ENCODE measurements around the gene OR4K1.

DNA sequence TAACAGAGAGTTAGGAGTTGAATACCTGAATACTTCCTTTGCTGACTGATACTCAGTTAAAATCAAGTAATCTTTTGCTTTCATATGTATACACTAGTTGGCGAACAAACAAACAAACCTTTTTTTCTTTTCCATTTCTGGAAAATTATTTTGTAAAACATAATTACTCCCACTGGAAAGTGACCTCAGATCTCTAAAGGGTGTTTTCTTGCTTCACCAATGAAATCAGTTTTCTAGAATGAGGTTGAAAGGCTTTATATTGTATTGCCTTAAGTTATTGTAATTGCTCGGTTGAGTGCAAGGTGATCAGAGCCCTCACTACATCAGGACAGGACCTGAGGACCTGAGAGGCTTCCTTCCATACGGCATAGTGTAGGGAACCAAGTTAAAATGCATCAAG is at the start of gene OR4K1:
- TF ChIP-seq, protein P1, sequence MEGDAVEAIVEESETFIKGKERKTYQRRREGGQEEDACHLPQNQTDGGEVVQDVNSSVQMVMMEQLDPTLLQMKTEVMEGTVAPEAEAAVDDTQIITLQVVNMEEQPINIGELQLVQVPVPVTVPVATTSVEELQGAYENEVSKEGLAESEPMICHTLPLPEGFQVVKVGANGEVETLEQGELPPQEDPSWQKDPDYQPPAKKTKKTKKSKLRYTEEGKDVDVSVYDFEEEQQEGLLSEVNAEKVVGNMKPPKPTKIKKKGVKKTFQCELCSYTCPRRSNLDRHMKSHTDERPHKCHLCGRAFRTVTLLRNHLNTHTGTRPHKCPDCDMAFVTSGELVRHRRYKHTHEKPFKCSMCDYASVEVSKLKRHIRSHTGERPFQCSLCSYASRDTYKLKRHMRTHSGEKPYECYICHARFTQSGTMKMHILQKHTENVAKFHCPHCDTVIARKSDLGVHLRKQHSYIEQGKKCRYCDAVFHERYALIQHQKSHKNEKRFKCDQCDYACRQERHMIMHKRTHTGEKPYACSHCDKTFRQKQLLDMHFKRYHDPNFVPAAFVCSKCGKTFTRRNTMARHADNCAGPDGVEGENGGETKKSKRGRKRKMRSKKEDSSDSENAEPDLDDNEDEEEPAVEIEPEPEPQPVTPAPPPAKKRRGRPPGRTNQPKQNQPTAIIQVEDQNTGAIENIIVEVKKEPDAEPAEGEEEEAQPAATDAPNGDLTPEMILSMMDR (IDR thresholded peaks at IDR 0.05): no peak
- no peak for TF ChIP-seq EZH2 (IDR thresholded peaks at IDR 0.05)
